Stimulated activated memory B cell treated with anti-CD40 and anti-IgM and Interleukin-4, amounts not matched to agents 10 μg/mL and 1 μg/mL and 100 μg/mL, for 72 hours (primary cell): Measurements from ENCODE around the gene ADCY5.

Experiments used
- ATAC-seq: fragments of 150-1000 bp; cut with Tn5 transposase; 2 replicates; pipeline ENCODE4 v1.10.0; 2021
- H3K27ac Mint-ChIP-seq: one replicate; pipeline ENCODE4 v1.8.0; 2022; ENCODE audit warnings: mild to moderate bottlenecking, mixed read lengths
- H3K27me3 Mint-ChIP-seq: one replicate; pipeline ENCODE4 v1.8.0; 2022; ENCODE audit warnings: mixed read lengths
- H3K36me3 Mint-ChIP-seq: one replicate; pipeline ENCODE4 v1.8.0; 2022; ENCODE audit warnings: mixed read lengths
- H3K4me1 Mint-ChIP-seq: one replicate; pipeline ENCODE4 v1.8.0; 2022; ENCODE audit warnings: mixed read lengths
- H3K4me3 Mint-ChIP-seq: one replicate; pipeline ENCODE4 v1.8.0; 2022; ENCODE audit warnings: mild to moderate bottlenecking, moderate library complexity, mixed read lengths
- H3K9me3 Mint-ChIP-seq: one replicate; pipeline ENCODE4 v1.8.0; 2022; ENCODE audit warnings: mixed read lengths

The ADCY5 gene

DNA sequence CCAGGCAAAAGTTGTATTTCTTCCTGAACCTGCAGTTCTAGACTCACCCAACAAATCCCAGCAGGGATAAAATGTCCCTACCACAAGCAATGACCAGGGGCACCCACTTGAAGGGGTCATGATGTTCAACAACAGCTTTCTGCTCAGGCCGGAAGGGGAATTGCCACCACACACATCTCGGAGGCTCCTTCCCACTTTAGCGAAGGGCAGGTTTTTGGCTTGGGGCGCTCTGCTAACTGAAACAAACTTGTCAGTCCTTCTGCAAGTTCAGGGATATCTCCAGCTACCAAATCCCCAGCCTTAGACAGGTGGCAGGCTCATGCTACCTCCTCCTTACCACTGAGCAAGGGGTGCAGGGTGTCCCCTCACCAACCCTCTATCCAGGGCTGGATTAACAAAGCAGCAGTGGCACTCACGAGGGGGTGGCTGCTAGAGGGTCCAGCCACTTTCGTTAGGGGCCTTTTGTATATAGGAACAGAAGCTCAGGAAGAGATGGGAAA is 2.2 kb downstream of the ADCY5 start:
- Mint-ChIP-seq H3K27ac (no peak overlapping the region), H3K36me3 (no peaks in the 10 kb centered on the region), H3K9me3 (no peaks in the 10 kb centered on the region), H3K4me1 (no peaks in the 10 kb centered on the region), H3K27me3 (peaks cover 77% of the 10 kb centered on the region), H3K4me3 (peak overlapping the region; percentile 10)
- no peak for ATAC-seq

DNA sequence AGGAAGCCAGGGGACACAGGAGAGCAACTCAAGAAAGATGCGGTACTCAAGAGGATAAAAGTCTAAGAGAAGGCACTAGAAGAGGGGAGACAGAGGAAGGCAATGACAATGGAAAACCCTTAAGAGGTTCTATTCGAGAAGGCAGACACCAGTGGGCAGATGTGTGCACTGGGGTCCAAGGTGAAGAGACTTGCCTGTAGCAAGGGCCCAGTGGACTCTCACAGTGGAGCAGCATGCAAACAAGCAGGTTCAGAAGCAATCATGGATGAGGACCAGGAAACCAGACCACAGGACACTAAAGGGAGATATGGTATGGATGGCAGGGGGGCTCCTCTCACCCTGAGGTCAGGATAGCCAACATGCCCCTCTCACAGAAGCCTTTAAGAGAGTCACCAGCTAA is 2.7 kb downstream of the ADCY5 start:
- Mint-ChIP-seq H3K27ac (no peak overlapping the region), H3K27me3 (peaks cover 77% of the 10 kb centered on the region)
- ATAC-seq: no peak

DNA sequence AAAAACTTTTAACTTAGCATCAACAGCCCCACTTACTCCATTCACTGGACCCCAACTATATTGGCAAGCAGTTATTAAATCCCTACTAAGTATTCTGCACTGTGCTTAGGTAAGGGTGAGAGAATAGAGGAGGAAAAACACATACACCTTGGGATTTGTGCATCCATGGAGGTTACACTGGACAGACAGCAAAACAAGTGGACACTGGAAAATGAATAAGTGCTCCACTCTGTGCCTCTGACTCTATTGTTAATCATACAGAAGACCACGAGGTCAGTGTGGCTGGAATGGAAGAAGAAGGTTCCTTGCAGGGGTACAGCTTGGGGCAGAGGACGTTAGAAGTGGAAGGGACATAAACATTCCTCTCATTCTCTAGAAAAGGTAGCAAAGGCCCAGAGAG is 3.2 kb downstream of the ADCY5 start:
- no peak overlapping the region for H3K4me3 Mint-ChIP-seq
- no peaks in the 10 kb centered on the region for H3K9me3 Mint-ChIP-seq
- no peak for ATAC-seq
- H3K27me3 Mint-ChIP-seq: peaks cover 77% of the 10 kb centered on the region
- H3K36me3 Mint-ChIP-seq: no peaks in the 10 kb centered on the region
- H3K27ac Mint-ChIP-seq: no peak overlapping the region
- no peaks in the 10 kb centered on the region for H3K4me1 Mint-ChIP-seq

More for the DNA sequence above, 2.7 kb downstream of the ADCY5 start:
- H3K4me1 Mint-ChIP-seq: no peaks in the 10 kb centered on the region
- H3K4me3 Mint-ChIP-seq: no peak overlapping the region
- no peaks in the 10 kb centered on the region for H3K36me3 Mint-ChIP-seq
- H3K9me3 Mint-ChIP-seq: no peaks in the 10 kb centered on the region

DNA sequence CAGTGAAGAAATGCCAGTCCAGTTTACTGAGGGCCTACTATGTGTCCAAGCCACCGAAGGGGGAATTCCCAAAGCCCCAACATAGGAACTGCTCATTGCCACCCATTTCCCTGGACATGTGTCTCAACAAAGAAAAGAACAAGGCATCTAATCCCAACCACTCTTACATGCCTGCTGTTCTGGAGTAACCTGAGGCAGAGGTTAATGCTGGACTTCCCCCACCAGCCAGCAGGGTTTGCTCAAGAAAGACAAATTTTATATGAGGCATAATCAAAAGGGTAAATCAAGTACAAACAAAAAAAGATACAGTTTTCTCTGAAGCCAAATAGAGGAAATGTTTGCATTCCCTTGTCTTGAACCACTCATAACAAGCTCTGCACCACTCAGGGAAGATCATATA is 4.1 kb downstream of the ADCY5 start:
- H3K27me3 Mint-ChIP-seq: peaks cover 76% of the 10 kb centered on the region
- H3K4me1 Mint-ChIP-seq: no peaks in the 10 kb centered on the region
- H3K36me3 Mint-ChIP-seq: no peaks in the 10 kb centered on the region
- ATAC-seq: no peak
- H3K27ac Mint-ChIP-seq: no peak overlapping the region
- H3K4me3 Mint-ChIP-seq: no peak overlapping the region
- H3K9me3 Mint-ChIP-seq: no peaks in the 10 kb centered on the region

DNA sequence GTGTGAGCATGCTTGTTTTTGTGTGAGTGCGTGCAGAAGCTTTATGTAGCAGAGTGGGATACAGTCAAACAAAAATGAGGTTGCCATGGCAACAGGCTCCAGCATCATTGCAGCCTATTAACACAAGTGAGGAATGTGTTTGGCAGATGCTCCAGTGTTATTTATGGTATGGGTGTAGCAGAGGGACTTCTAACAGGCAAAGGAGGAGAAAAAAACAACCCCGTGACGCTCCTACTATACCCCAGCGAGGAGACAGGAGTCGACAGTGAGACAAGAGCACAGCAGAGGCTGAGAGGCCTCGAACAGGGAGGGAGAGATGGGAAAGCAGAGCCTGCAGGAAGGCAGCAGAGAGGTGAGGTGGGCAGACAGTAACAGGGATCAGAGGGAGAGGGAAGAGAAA is 4.9 kb downstream of the ADCY5 start:
- Mint-ChIP-seq H3K36me3 (no peaks in the 10 kb centered on the region), H3K9me3 (no peaks in the 10 kb centered on the region), H3K4me3 (no peak overlapping the region), H3K4me1 (no peaks in the 10 kb centered on the region), H3K27ac (no peak overlapping the region), H3K27me3 (peaks cover 75% of the 10 kb centered on the region)
- no peak for ATAC-seq

DNA sequence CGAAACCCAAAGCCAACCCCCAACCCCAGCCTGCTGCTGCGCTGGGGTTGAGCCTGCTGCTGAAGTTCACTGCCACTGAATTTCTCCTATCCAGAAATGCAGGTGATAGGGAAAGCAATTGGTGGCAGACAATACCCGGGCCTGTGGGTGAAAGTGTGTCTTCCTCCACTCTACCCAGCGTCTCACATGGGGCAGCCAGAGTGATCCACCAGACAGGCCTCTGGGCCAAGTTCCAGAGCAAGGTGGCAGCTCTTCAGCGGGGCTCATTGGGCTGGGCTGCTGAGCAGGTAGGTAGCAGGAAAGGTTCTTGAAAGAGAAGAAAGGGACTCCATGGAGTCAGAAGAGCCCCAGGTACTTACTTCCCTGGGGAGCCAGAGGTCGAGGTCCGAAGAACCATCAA is 6.0 kb downstream of the ADCY5 start:
- ATAC-seq: no peak
- no peaks in the 10 kb centered on the region for H3K36me3 Mint-ChIP-seq
- H3K4me1 Mint-ChIP-seq: no peaks in the 10 kb centered on the region
- H3K4me3 Mint-ChIP-seq: no peak overlapping the region
- H3K9me3 Mint-ChIP-seq: no peaks in the 10 kb centered on the region
- peaks cover 85% of the 10 kb centered on the region for H3K27me3 Mint-ChIP-seq
- no peak overlapping the region for H3K27ac Mint-ChIP-seq

DNA sequence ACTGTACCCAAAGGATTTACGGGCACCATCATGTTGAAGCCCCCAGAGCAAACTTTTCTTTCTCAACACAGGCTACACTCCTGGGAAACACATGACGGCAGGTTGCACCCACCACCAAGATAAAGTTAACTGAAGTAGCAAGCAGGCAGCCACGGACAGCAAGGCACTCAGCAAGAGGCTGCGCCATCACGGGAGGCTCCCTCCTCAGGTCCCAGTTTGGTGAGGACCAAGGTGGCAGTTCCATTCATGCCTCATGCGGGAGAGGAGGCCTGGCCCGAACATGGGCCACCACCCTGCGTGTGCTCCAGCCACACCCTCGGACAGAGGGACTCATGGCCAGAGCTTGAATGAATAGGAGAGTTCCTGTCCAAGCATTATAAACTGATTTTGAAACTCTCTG is 6.8 kb downstream of the ADCY5 start:
- no peaks in the 10 kb centered on the region for H3K4me1 Mint-ChIP-seq
- no peak for ATAC-seq
- H3K4me3 Mint-ChIP-seq: no peak overlapping the region
- peaks cover 86% of the 10 kb centered on the region for H3K27me3 Mint-ChIP-seq
- no peaks in the 10 kb centered on the region for H3K9me3 Mint-ChIP-seq
- H3K36me3 Mint-ChIP-seq: no peaks in the 10 kb centered on the region
- no peak overlapping the region for H3K27ac Mint-ChIP-seq

DNA sequence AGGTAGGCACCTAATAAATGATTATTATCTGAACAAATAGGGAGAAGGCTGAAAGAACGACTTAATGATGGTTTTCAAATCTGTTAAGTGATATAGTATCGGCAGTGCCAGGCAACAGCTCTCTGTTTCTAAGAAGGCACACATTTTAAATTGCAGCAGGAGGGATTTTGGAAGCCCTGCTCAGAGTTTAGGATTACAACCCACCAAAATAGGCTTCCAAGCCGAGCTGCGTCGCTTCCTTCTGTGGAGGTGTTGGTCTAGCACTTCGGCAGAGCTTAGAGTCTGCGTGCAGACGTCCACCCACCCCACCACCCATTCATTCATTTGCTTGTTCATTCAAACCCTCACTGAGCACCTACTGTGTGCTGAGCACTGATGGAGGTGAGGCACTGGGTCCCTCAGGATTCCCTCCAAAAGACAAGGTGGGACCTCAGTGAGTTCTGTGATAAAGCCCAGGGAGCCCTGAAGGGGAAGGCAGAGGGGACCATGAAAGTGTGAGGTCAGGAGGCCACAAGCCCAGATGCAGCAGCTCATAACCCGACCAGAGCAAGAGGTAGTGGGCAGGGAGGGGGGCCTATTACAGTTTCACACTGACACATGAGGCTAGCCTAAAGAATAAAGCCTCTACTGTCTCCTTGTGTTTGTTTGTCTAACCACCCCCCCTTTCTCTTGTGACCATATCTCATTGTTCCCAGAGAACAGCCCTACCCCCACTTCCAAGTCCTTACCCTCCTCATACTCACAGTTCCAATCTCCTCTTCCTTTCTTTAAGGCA is 8.9 kb downstream of the ADCY5 start:
- Mint-ChIP-seq H3K36me3 (no peaks in the 10 kb centered on the region), H3K27me3 (peaks cover 64% of the 10 kb centered on the region), H3K4me3 (no peak overlapping the region), H3K9me3 (no peaks in the 10 kb centered on the region), H3K27ac (no peak overlapping the region), H3K4me1 (no peaks in the 10 kb centered on the region)
- no peak for ATAC-seq

DNA sequence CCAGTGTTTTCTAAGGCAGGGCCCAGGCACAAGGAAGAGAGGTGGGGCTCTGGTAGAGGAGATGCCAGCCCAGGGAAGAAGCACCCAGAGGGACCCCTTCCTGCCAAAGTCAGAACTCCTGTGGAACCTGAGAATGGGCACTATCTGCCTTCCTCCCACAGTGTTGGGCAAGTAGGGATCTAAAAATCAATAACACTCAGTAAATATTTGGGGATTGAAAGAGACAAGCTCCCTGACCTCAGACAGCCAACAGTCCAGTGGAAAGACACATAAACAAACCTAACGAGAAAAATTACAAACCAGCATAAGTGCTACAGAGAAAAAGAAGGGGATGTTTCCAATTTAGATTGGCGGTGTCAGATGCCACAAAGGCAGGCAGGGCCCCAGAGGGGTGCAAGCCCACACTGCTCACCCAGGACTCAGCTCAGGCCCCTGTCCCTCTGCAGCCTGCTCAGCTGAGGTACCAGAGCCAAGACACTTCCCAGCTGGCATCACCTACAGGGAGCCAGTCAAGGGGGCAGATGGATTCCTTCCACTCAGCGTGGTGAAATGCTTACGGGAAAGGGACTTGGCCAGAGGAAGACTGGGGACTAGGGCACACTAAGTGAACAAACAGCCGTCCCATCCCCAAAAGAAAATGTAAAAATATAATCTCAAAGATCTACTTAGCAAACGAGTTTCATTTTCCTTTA is 15.9 kb downstream of the ADCY5 start:
- no peaks in the 10 kb centered on the region for H3K9me3 Mint-ChIP-seq
- no peak overlapping the region for H3K27ac Mint-ChIP-seq
- no peaks in the 10 kb centered on the region for H3K36me3 Mint-ChIP-seq
- peaks cover 35% of the 10 kb centered on the region for H3K27me3 Mint-ChIP-seq
- no peak for ATAC-seq
- no peaks in the 10 kb centered on the region for H3K4me1 Mint-ChIP-seq
- no peak overlapping the region for H3K4me3 Mint-ChIP-seq

DNA sequence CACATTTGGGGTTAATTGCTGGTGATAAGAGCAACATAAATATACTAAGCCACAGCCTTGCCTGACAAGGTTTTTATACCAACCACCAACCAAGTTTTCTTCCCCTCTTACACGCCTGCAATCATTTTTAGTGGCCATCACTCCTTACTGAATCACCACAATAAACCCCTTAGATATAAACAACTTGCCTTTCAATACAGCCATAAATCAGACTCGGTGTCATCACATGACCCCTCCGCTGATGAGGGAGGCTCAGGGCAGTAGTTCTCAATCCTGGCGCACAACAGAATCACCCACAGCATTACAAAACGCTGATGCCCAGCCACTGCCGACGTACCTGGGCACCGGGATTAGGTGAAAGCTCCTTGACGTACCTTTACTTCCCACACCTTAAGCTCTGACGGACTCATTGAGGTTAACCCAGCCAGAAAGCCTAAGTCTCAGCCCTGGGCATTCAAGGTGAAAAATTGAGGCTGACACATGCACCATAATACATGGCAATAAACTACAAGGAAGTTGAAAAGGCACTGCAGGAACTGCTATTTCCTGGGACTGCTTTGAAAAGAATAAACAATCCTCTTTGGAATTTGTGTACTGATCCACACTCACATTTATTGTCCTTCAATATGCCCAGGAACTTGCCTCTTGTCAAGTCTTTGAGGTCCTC is 17.1 kb downstream of the ADCY5 start:
- ATAC-seq: no peak
- Mint-ChIP-seq H3K9me3 (no peaks in the 10 kb centered on the region), H3K36me3 (no peaks in the 10 kb centered on the region), H3K27me3 (peaks cover 41% of the 10 kb centered on the region), H3K27ac (no peak overlapping the region), H3K4me3 (no peak overlapping the region), H3K4me1 (no peaks in the 10 kb centered on the region)

DNA sequence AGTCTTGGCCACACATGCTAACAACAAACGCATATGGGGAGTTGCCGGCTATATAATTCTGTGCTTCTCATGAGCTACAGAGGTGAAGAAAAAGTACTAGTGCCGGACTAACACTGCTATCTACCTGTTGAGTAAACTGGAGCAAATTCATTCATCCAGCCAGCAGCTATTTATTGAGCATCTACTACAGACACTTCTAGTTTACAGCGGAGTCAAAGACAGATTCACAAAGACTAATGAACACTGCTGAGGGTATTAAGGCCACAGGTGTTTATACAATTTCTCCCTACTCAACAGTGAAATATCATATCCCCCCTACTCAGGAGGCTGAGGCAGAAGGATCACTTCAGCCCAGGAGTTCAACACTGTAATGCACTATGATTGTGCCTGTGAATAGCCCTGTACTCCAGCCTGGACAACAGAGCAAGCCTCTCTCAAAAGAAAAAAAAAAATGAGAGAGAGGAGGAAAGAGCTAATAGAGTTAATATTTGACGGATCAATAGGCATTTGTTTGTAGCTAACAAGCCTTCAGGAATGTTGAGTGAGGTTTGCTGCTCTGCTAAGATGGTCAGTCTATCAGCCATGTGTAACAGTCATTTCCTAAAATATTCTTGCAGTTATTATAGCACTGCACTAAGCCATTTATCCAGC is 17.8 kb downstream of the ADCY5 start:
- ATAC-seq: no peak
- H3K4me1 Mint-ChIP-seq: no peaks in the 10 kb centered on the region
- H3K27me3 Mint-ChIP-seq: peaks cover 47% of the 10 kb centered on the region
- H3K9me3 Mint-ChIP-seq: no peaks in the 10 kb centered on the region
- H3K4me3 Mint-ChIP-seq: no peak overlapping the region
- no peaks in the 10 kb centered on the region for H3K36me3 Mint-ChIP-seq
- no peak overlapping the region for H3K27ac Mint-ChIP-seq

DNA sequence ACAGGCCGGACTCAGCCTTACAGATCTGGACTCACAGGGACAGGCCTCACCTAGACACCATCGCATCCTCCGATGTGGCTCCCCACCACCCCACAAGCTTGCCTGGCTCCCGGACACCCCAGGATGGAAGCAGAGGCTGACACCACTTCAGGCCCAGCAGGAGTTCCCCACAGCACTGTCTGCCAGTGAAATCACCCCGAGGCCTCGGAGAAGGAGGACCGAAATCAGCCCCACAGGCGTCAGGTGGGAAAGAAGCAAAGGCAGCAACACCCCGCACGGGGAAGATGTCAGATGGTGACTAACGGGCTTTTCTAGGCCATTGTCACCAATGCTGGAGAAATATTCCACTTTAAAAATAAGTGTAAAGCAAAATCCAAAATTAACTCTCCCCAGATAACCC is 18.6 kb downstream of the ADCY5 start:
- H3K27ac Mint-ChIP-seq: no peak overlapping the region
- no peaks in the 10 kb centered on the region for H3K36me3 Mint-ChIP-seq
- no peaks in the 10 kb centered on the region for H3K4me1 Mint-ChIP-seq
- no peaks in the 10 kb centered on the region for H3K9me3 Mint-ChIP-seq
- ATAC-seq: no peak
- H3K27me3 Mint-ChIP-seq: peaks cover 49% of the 10 kb centered on the region
- no peak overlapping the region for H3K4me3 Mint-ChIP-seq

DNA sequence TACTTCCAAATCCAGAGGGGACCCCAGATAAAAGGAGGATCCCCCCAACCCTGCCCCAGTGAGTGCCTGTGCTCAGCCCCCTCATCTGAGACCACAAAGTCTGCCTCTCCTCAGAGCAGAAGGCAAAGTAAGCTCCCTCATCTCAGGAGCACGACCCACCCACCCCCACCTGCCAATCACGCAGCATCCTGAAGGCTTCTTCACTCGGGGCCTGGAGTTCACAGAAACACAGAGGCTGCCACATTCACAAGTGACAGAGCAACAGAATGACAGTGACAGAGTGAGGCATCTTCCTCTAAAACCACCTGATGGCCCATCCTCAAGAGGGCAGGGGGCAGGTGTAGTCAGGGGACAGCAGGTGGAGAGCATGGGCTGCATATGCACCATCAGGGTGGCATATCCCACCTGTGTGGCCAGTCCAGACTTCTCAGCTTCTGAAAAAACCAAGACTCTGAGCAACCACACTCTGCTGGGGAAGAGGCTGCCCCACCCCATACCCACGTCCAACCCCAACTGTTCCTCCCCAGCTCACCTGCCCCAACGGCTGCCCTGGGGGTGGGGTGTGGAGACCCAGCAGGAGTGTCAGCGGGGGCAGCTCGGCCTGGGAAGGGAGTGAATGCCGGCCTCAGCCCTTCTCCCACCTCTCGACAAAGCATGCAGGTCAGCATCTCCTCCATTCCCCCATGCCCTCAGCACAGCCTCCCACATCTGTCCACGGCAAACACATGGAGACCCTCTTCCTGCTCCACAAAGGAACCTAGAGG is 19.3 kb downstream of the ADCY5 start:
- Mint-ChIP-seq H3K4me1 (no peaks in the 10 kb centered on the region), H3K36me3 (no peaks in the 10 kb centered on the region), H3K27me3 (peaks cover 49% of the 10 kb centered on the region), H3K27ac (no peak overlapping the region), H3K9me3 (no peaks in the 10 kb centered on the region), H3K4me3 (no peak overlapping the region)
- ATAC-seq: no peak

DNA sequence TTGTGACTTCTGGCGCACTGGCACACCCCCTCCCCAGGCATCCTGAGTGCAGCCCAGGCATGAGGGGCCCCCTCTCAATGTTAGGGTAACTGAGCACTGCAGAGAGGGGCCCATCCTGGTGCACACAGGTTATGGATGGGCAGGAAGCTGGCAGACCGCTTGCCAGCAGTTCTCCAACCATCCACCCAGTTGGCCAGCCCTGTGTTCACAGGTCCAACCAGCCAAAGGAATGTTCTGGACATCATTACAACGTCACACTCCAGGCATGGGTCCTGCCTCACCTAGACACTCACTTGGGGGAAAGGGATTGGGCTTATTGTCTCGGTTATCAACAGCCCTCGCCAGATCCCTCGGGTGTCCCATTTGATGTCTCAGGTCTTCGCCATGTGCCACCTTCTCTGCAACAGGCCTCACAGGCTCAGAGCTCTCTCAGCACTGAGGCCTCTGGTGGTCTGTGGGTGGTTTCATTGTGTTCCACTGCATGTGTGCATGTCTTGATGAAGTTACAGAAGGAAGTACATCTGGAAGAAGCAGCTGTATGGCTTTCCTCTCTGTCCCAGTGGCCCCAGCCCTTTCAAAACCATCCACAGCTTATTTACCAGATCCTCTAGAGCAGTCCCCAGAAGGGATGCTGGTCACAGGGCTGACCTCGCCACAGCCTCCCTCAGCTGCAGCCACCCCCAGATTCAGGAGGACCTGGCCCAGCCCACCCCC is 23.7 kb downstream of the ADCY5 start:
- no peak overlapping the region for H3K27ac Mint-ChIP-seq
- H3K36me3 Mint-ChIP-seq: no peaks in the 10 kb centered on the region
- peaks cover 37% of the 10 kb centered on the region for H3K27me3 Mint-ChIP-seq
- H3K4me3 Mint-ChIP-seq: no peak overlapping the region
- H3K9me3 Mint-ChIP-seq: no peaks in the 10 kb centered on the region
- ATAC-seq: no peak
- H3K4me1 Mint-ChIP-seq: no peaks in the 10 kb centered on the region
